GM23338 (cell line): ENCODE data around the gene PPP1R9A. TPM values are rescaled to one million over a fixed set of nuclear protein-coding genes. Genes with fewer than 3 reads are reported as not detected.

Source experiments
- ATAC-seq: fragments of 200-7000 bp; cut with Tn5 transposase; 3 replicates; pipeline ENCODE4 v1.9.1; 2020
- DNase-seq: peaks from one replicate; pipeline ENCODE4 v3.0.0-alpha.2; 2015; ENCODE audit warnings: low spot score
- H2AFZ ChIP-seq: fragments of 200-600 bp; sonication (generic); 2 replicates; pipeline ENCODE4 v1.8.0; 2016; ENCODE audit warnings: antibody characterized with exemption, mild to moderate bottlenecking, moderate library complexity
- H3F3A ChIP-seq: fragments of 200-600 bp; sonication (generic); replicated peaks from 2 replicates; pipeline ENCODE4 v1.8.0; 2017; ENCODE audit warnings: antibody characterized with exemption, mixed run types, low read depth
- H3K27ac ChIP-seq: fragments of 200-600 bp; sonication (generic); 2 replicates; pipeline ENCODE4 v1.6.1; 2016; ENCODE audit warnings: low read depth
- H3K27me3 ChIP-seq: fragments of 200-600 bp; sonication (generic); 2 replicates; pipeline ENCODE4 v1.8.0; 2016; ENCODE audit warnings: mild to moderate bottlenecking, mixed run types, moderate library complexity; ENCODE audit not compliant: insufficient read depth
- H3K36me3 ChIP-seq: fragments of 200-600 bp; sonication (generic); 2 replicates; pipeline ENCODE4 v1.8.0; 2016; ENCODE audit warnings: mild to moderate bottlenecking; ENCODE audit not compliant: insufficient read depth
- H3K4me1 ChIP-seq: fragments of 200-600 bp; sonication (generic); 2 replicates; pipeline ENCODE4 v1.8.0; 2016; ENCODE audit warnings: mild to moderate bottlenecking, moderate library complexity; ENCODE audit not compliant: insufficient read depth
- H3K4me2 ChIP-seq: fragments of 200-600 bp; sonication (generic); 2 replicates; pipeline ENCODE4 v1.7.1; 2017; ENCODE audit warnings: mixed run types
- H3K4me3 ChIP-seq: fragments of 200-600 bp; sonication (generic); 2 replicates; pipeline ENCODE4 v1.6.1; 2016; ENCODE audit warnings: mixed run types
- H3K79me2 ChIP-seq: fragments of 200-600 bp; sonication (generic); replicated peaks from 2 replicates; pipeline ENCODE4 v1.8.0; 2017; ENCODE audit warnings: mild to moderate bottlenecking; ENCODE audit not compliant: insufficient read depth
- H3K9me2 ChIP-seq: fragments of 200-600 bp; sonication (generic); 2 replicates; pipeline ENCODE4 v1.8.0; 2017; ENCODE audit not compliant: insufficient read depth
- H4K20me1 ChIP-seq: fragments of 200-600 bp; sonication (generic); replicated peaks from 2 replicates; pipeline ENCODE4 v1.8.0; 2017; ENCODE audit warnings: mild to moderate bottlenecking; ENCODE audit not compliant: insufficient read depth
- H3K27ac Mint-ChIP-seq: 2 replicates; pipeline ENCODE4 v1.8.0; 2020; ENCODE audit warnings: inconsistent platforms, mild to moderate bottlenecking, moderate library complexity, mixed read lengths
- H3K27me3 Mint-ChIP-seq: 3 replicates; pipeline ENCODE4 v1.8.0; 2022; ENCODE audit warnings: low read depth, mild to moderate bottlenecking, moderate library complexity, mixed read lengths, inconsistent platforms; ENCODE audit not compliant: insufficient read depth, poor library complexity
- H3K36me3 Mint-ChIP-seq: 3 replicates; pipeline ENCODE4 v1.8.0; 2021; ENCODE audit warnings: low read depth, mild to moderate bottlenecking, inconsistent platforms, moderate library complexity, mixed read lengths
- H3K4me1 Mint-ChIP-seq: 3 replicates; pipeline ENCODE4 v1.8.0; 2020; ENCODE audit warnings: mild to moderate bottlenecking, inconsistent platforms, mixed read lengths
- H3K4me3 Mint-ChIP-seq: 3 replicates; pipeline ENCODE4 v1.8.0; 2021; ENCODE audit warnings: moderate library complexity, mild to moderate bottlenecking, inconsistent platforms, mixed read lengths
- H3K9me3 Mint-ChIP-seq: 3 replicates; pipeline ENCODE4 v1.8.0; 2020; ENCODE audit warnings: moderate library complexity, mild to moderate bottlenecking, inconsistent platforms, mixed read lengths
- CREB1 ChIP-seq: fragments of 250-450 bp; sonication (Bioruptor Pico); IDR thresholded peaks from 2 replicates; pipeline ENCODE4 v1.5.0; 2020; ENCODE audit warnings: low read depth, mild to moderate bottlenecking, moderate library complexity
- EZH2 ChIP-seq: fragments of 200-600 bp; sonication (generic); IDR thresholded peaks from one replicate; pipeline ENCODE4 v1.8.0; 2017; ENCODE audit warnings: antibody characterized with exemption, mild to moderate bottlenecking, low read depth; ENCODE audit not compliant: unreplicated experiment
- EZH2phosphoT487 ChIP-seq: fragments of 200-600 bp; sonication (generic); IDR thresholded peaks from one replicate; pipeline ENCODE4 v1.8.1; 2018; ENCODE audit warnings: antibody characterized with exemption; ENCODE audit not compliant: unreplicated experiment
- JUNB ChIP-seq: IDR thresholded peaks from one replicate; pipeline ENCODE4 v1.6.1; 2016; ENCODE audit warnings: antibody characterized with exemption; ENCODE audit not compliant: unreplicated experiment
- NANOG ChIP-seq: IDR thresholded peaks from 2 replicates; pipeline ENCODE4 v1.6.1; 2016; ENCODE audit warnings: antibody characterized with exemption, borderline replicate concordance
- POLR2AphosphoS5 ChIP-seq: IDR thresholded peaks from 2 replicates; pipeline ENCODE4 v1.6.1; 2016; ENCODE audit warnings: antibody characterized with exemption, low read depth
- STAT1 ChIP-seq: IDR thresholded peaks from one replicate; pipeline ENCODE4 v1.6.1; 2016; ENCODE audit warnings: antibody characterized with exemption; ENCODE audit not compliant: unreplicated experiment
- ZNF114 ChIP-seq: fragments of 250-450 bp; sonication (Bioruptor Pico); IDR thresholded peaks from 2 replicates; pipeline ENCODE4 v1.5.0; 2020; ENCODE audit warnings: mild to moderate bottlenecking, moderate library complexity
- ZNF331 ChIP-seq: fragments of 250-450 bp; sonication (Bioruptor Pico); IDR thresholded peaks from 2 replicates; pipeline ENCODE4 v1.5.0; 2020; ENCODE audit warnings: low read depth, mild to moderate bottlenecking, moderate library complexity
- polyA plus RNA-seq: library from polyadenylated mRNA; unstranded; fragments of >200 nt; fragmentation: Nextera tagmentation; extraction: Ambion mirVana; gene quantifications from 2 replicates; pipeline ENCODE4 v1.2.1, GENCODE V29; 2016
- total RNA-seq: library from RNA; depleted of rRNA; stranded (reverse); fragments of >200 nt; shearing (Covaris generic); gene quantifications from 2 replicates; pipeline ENCODE4 v1.2.3, GENCODE V29; 2014
- TF ChIP-seq, protein P1 (sequence below): fragments of 250-450 bp; sonication (Bioruptor Pico); IDR thresholded peaks from 2 replicates; pipeline ENCODE4 v1.5.0; 2020; ENCODE audit warnings: mild to moderate bottlenecking, moderate library complexity
- TF ChIP-seq, protein P2 (sequence below): IDR thresholded peaks from one replicate; pipeline ENCODE4 v1.6.1; 2018; ENCODE audit warnings: antibody characterized with exemption; ENCODE audit not compliant: unreplicated experiment
- TF ChIP-seq, protein P3 (sequence below), 2 experiments: fragments of 200-600 bp in 1 of 2; sonication (generic) in 1 of 2; conservative IDR thresholded peaks; 2 replicates each; pipeline versions ENCODE4 v1.5.1 to v1.6.1; 2016 to 2017; ENCODE audit warnings: antibody characterized with exemption in 2 of 2, low read depth in 2 of 2, mild to moderate bottlenecking in 2 of 2, moderate library complexity in 1 of 2

Gene PPP1R9A
- total and polyA plus RNA-seq, 2 experiments from 2014 or later: 10.6 to 31.8 TPM

DNA sequence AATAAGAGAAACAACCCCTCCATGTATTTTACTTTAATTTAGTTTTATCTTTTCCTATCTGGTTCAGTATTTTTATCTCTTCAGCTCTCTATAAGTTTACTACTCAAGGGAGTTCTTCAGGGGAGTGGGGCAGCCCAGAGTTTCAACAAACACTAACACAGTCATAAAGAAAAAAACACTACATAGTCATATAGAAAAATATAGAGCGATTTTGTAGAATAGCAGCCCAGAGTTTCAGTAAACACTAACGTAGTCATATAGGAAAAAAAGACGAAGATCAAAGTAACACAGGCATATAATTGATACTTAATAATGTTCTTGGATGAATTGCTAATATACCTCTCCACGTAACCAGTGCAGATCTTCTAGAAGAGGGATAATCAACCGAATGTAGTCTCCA, 362.2 kb downstream of the PPP1R9A start:
- H3K9me3 Mint-ChIP-seq: no peaks in the 10 kb centered on the region
- H3K27ac ChIP-seq: no peak overlapping the region
- no peak overlapping the region for H3K4me3 Mint-ChIP-seq
- H2AFZ ChIP-seq: no peak overlapping the region
- no peaks in the 10 kb centered on the region for H3K9me2 ChIP-seq
- H3K36me3 Mint-ChIP-seq: no peaks in the 10 kb centered on the region
- no peaks in the 10 kb centered on the region for H3K27me3 ChIP-seq
- no peak for TF ChIP-seq STAT1
- no peaks in the 10 kb centered on the region for H3K27me3 Mint-ChIP-seq
- no peak for DNase-seq
- H3K4me1 Mint-ChIP-seq: peaks cover 17% of the 10 kb centered on the region; the same call in 2 of the 3 replicates
- no peaks in the 10 kb centered on the region for H3K79me2 ChIP-seq
- no peaks in the 10 kb centered on the region for H4K20me1 ChIP-seq
- H3K4me2 ChIP-seq: no peak overlapping the region
- H3K4me3 ChIP-seq: no peak overlapping the region
- ATAC-seq: no peak
- H3K4me1 ChIP-seq: peaks cover 4% of the 10 kb centered on the region; the same call in 1 of the 2 replicates
- no peak overlapping the region for H3K27ac Mint-ChIP-seq
- no peaks in the 10 kb centered on the region for H3K36me3 ChIP-seq
- H3F3A ChIP-seq: no peaks in the 10 kb centered on the region

DNA sequence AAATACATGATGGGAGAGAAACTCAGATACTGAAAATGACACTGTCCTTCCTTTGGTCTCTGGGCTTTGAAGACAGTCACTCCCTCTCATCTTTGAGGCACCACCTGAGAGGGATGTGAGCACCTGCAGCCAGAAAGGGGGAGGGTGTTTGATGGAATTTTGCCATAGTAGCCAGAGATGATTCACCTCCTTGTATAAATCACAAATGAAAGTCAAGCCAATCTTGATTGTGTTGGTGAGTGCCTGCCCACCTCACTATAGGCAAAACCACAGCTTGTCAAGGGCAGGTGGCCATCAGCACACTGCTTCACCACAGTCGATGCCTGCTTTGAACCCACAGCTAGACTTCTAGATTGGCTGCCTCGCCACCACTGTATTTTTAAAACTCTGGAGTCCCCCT, 368.7 kb downstream of the PPP1R9A start:
- H3K36me3 Mint-ChIP-seq: no peaks in the 10 kb centered on the region
- no peak overlapping the region for H3K4me3 ChIP-seq
- no peak overlapping the region for H3K27ac Mint-ChIP-seq
- DNase-seq (no peak), ATAC-seq (no peak)
- H3K9me3 Mint-ChIP-seq: no peaks in the 10 kb centered on the region
- H3K36me3 ChIP-seq: no peaks in the 10 kb centered on the region
- H3K4me1 Mint-ChIP-seq: no peaks in the 10 kb centered on the region
- no peak overlapping the region for H3K4me2 ChIP-seq
- no peak overlapping the region for H3K27ac ChIP-seq
- no peaks in the 10 kb centered on the region for H3K27me3 ChIP-seq
- no peaks in the 10 kb centered on the region for H3F3A ChIP-seq
- no peaks in the 10 kb centered on the region for H3K27me3 Mint-ChIP-seq
- H3K4me3 Mint-ChIP-seq: no peak overlapping the region
- H2AFZ ChIP-seq: no peak overlapping the region
- H3K4me1 ChIP-seq: no peaks in the 10 kb centered on the region
- H4K20me1 ChIP-seq: no peaks in the 10 kb centered on the region
- no peaks in the 10 kb centered on the region for H3K79me2 ChIP-seq
- H3K9me2 ChIP-seq: no peaks in the 10 kb centered on the region
- TF ChIP-seq, protein P1, sequence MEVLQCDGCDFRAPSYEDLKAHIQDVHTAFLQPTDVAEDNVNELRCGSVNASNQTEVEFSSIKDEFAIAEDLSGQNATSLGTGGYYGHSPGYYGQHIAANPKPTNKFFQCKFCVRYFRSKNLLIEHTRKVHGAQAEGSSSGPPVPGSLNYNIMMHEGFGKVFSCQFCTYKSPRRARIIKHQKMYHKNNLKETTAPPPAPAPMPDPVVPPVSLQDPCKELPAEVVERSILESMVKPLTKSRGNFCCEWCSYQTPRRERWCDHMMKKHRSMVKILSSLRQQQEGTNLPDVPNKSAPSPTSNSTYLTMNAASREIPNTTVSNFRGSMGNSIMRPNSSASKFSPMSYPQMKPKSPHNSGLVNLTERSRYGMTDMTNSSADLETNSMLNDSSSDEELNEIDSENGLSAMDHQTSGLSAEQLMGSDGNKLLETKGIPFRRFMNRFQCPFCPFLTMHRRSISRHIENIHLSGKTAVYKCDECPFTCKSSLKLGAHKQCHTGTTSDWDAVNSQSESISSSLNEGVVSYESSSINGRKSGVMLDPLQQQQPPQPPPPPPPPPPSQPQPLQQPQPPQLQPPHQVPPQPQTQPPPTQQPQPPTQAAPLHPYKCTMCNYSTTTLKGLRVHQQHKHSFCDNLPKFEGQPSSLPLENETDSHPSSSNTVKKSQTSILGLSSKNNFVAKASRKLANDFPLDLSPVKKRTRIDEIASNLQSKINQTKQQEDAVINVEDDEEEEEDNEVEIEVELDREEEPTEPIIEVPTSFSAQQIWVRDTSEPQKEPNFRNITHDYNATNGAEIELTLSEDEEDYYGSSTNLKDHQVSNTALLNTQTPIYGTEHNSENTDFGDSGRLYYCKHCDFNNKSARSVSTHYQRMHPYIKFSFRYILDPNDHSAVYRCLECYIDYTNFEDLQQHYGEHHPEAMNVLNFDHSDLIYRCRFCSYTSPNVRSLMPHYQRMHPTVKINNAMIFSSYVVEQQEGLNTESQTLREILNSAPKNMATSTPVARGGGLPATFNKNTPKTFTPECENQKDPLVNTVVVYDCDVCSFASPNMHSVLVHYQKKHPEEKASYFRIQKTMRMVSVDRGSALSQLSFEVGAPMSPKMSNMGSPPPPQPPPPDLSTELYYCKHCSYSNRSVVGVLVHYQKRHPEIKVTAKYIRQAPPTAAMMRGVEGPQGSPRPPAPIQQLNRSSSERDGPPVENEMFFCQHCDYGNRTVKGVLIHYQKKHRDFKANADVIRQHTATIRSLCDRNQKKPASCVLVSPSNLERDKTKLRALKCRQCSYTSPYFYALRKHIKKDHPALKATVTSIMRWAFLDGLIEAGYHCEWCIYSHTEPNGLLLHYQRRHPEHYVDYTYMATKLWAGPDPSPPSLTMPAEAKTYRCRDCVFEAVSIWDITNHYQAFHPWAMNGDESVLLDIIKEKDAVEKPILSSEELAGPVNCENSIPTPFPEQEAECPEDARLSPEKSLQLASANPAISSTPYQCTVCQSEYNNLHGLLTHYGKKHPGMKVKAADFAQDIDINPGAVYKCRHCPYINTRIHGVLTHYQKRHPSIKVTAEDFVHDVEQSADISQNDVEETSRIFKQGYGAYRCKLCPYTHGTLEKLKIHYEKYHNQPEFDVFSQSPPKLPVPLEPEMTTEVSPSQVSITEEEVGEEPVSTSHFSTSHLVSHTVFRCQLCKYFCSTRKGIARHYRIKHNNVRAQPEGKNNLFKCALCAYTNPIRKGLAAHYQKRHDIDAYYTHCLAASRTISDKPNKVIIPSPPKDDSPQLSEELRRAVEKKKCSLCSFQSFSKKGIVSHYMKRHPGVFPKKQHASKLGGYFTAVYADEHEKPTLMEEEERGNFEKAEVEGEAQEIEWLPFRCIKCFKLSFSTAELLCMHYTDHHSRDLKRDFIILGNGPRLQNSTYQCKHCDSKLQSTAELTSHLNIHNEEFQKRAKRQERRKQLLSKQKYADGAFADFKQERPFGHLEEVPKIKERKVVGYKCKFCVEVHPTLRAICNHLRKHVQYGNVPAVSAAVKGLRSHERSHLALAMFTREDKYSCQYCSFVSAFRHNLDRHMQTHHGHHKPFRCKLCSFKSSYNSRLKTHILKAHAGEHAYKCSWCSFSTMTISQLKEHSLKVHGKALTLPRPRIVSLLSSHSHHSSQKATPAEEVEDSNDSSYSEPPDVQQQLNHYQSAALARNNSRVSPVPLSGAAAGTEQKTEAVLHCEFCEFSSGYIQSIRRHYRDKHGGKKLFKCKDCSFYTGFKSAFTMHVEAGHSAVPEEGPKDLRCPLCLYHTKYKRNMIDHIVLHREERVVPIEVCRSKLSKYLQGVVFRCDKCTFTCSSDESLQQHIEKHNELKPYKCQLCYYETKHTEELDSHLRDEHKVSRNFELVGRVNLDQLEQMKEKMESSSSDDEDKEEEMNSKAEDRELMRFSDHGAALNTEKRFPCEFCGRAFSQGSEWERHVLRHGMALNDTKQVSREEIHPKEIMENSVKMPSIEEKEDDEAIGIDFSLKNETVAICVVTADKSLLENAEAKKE (CRISPR knock-in tag): no peak
- TF ChIP-seq EZH2phosphoT487: no peak
- TF ChIP-seq STAT1: no peak
- no peak for TF ChIP-seq NANOG
- TF ChIP-seq POLR2AphosphoS5: no peak
- no peak for TF ChIP-seq EZH2
- TF ChIP-seq, protein P2, sequence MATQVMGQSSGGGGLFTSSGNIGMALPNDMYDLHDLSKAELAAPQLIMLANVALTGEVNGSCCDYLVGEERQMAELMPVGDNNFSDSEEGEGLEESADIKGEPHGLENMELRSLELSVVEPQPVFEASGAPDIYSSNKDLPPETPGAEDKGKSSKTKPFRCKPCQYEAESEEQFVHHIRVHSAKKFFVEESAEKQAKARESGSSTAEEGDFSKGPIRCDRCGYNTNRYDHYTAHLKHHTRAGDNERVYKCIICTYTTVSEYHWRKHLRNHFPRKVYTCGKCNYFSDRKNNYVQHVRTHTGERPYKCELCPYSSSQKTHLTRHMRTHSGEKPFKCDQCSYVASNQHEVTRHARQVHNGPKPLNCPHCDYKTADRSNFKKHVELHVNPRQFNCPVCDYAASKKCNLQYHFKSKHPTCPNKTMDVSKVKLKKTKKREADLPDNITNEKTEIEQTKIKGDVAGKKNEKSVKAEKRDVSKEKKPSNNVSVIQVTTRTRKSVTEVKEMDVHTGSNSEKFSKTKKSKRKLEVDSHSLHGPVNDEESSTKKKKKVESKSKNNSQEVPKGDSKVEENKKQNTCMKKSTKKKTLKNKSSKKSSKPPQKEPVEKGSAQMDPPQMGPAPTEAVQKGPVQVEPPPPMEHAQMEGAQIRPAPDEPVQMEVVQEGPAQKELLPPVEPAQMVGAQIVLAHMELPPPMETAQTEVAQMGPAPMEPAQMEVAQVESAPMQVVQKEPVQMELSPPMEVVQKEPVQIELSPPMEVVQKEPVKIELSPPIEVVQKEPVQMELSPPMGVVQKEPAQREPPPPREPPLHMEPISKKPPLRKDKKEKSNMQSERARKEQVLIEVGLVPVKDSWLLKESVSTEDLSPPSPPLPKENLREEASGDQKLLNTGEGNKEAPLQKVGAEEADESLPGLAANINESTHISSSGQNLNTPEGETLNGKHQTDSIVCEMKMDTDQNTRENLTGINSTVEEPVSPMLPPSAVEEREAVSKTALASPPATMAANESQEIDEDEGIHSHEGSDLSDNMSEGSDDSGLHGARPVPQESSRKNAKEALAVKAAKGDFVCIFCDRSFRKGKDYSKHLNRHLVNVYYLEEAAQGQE: no peak
- TF ChIP-seq, protein P3, sequence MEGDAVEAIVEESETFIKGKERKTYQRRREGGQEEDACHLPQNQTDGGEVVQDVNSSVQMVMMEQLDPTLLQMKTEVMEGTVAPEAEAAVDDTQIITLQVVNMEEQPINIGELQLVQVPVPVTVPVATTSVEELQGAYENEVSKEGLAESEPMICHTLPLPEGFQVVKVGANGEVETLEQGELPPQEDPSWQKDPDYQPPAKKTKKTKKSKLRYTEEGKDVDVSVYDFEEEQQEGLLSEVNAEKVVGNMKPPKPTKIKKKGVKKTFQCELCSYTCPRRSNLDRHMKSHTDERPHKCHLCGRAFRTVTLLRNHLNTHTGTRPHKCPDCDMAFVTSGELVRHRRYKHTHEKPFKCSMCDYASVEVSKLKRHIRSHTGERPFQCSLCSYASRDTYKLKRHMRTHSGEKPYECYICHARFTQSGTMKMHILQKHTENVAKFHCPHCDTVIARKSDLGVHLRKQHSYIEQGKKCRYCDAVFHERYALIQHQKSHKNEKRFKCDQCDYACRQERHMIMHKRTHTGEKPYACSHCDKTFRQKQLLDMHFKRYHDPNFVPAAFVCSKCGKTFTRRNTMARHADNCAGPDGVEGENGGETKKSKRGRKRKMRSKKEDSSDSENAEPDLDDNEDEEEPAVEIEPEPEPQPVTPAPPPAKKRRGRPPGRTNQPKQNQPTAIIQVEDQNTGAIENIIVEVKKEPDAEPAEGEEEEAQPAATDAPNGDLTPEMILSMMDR (conservative IDR thresholded peaks at IDR 0.05; ENCODE audit: low read depth in 2 of 2): no peak
- no peak for TF ChIP-seq JUNB
- no peak for TF ChIP-seq CREB1 (CRISPR knock-in tag)
- no peak for TF ChIP-seq ZNF331 (CRISPR knock-in tag)
- no peak for TF ChIP-seq ZNF114 (CRISPR knock-in tag)
